HEK293 (cell line): Measurements from ENCODE around the gene TMEM45A.

Experiments
- CTCF ChIP-seq: fragments of 450-650 bp; formaldehyde crosslinking; IDR thresholded peaks from 2 replicates; pipeline ENCODE4 v1.5.1; 2016; ENCODE audit warnings: missing biosample characterization, missing genetic modification characterization
- HOXD13 ChIP-seq: sonication (generic); formaldehyde crosslinking; IDR thresholded peaks from 2 replicates; pipeline ENCODE4 v1.8.0; 2022; ENCODE audit warnings: missing genetic modification reagents, borderline replicate concordance
- OSR2 ChIP-seq: fragments of 450-650 bp; formaldehyde crosslinking; IDR thresholded peaks from 2 replicates; pipeline ENCODE4 v1.5.1; 2016; ENCODE audit warnings: missing biosample characterization, missing genetic modification characterization
- REST ChIP-seq: fragments of 450-650 bp; formaldehyde crosslinking; IDR thresholded peaks from 2 replicates; pipeline ENCODE4 v1.5.1; 2016; ENCODE audit warnings: missing biosample characterization, missing genetic modification characterization
- ZBTB26 ChIP-seq: fragments of 450-650 bp; formaldehyde crosslinking; optimal IDR thresholded peaks from 2 replicates; pipeline ENCODE3; 2016; ENCODE audit warnings: missing biosample characterization, mild to moderate bottlenecking, missing genetic modification characterization
- ZNF174 ChIP-seq: fragments of 450-650 bp; formaldehyde crosslinking; IDR thresholded peaks from 2 replicates; pipeline ENCODE4 v1.5.0; 2017; ENCODE audit warnings: missing biosample characterization, mild to moderate bottlenecking, missing genetic modification characterization

GRCh38 chr3:100538339-100538706 is 45.9 kb downstream of the TMEM45A start:
- no peak for TF ChIP-seq CTCF (tag by site-specific recombination)
- TF ChIP-seq ZBTB26 (tag by site-specific recombination) = no peak
- TF ChIP-seq ZNF174 (tag by site-specific recombination) = no peak
- TF ChIP-seq REST (tag by site-specific recombination) = no peak
- no peak for TF ChIP-seq HOXD13 (CRISPR knock-in tag)
- TF ChIP-seq OSR2 (tag by site-specific recombination) = no peak
